ENCODE results near the gene NAA80.

NAA80 gene

GRCh38 chr3:50319894-50320625, 20.9 kb upstream of the NAA80 start:
- ChIA-PET POLR2A (interaction anchor here (0.6 to 2.3 kb wide), 5 partner anchors 15 to 28 kb away, joined by 3 to 11 read pairs (median 5); partner anchors contain the start of genes HYAL3, IFRD2 and NAA80), CTCF (interaction anchor here (1.1 kb wide), 1 partner anchor 21 kb away, joined by 4 read pairs; the partner anchor contains the start of genes HYAL3 and NAA80)
- DNase-seq (ENCODE audit: extremely low spot score), result no peak
- TF ChIP-seq FOXK2 (IDR thresholded peaks at IDR 0.05), result no peak

GRCh38 chr3:50319181-50319893, 20.1 kb upstream of the NAA80 start:
- no peak for DNase-seq (ENCODE audit: extremely low spot score)
- POLR2A ChIA-PET, result interaction anchor here (0.8 to 2.1 kb wide), 5 partner anchors 9 to 27 kb away, joined by 3 to 12 read pairs (median 7); partner anchors contain the start of genes HYAL3, IFRD2, NAA80 and TUSC2
- CTCF ChIA-PET, result no interaction called here
- TF ChIP-seq SUZ12 (IDR thresholded peaks at IDR 0.05) (no peak), FOXM1 (IDR thresholded peaks at IDR 0.05; ENCODE audit: borderline replicate concordance) (no peak), SP1 (IDR thresholded peaks at IDR 0.05) (no peak), HDGF (IDR thresholded peaks at IDR 0.05; ENCODE audit: borderline replicate concordance) (no peak), CTBP1 (IDR thresholded peaks at IDR 0.05; ENCODE audit: borderline replicate concordance) (no peak), FOXK2 (IDR thresholded peaks at IDR 0.05) (no peak), LEF1 (IDR thresholded peaks at IDR 0.05; ENCODE audit: borderline replicate concordance) (no peak), TARDBP (IDR thresholded peaks at IDR 0.05) (no peak), ZNF384 (IDR thresholded peaks at IDR 0.05) (no peak), FOXA1 (IDR thresholded peaks at IDR 0.05) (no peak), L3MBTL2 (conservative IDR thresholded peaks at IDR 0.05) (no peak), NFRKB (IDR thresholded peaks at IDR 0.05) (no peak)

- no peak for DNase-seq (ENCODE audit: extremely low spot score)
- ChIA-PET POLR2A (interaction anchor here (1.2 to 2.1 kb wide), 4 partner anchors 9 to 27 kb away, joined by 3 to 12 read pairs (median 6); partner anchors contain the start of genes HYAL3, IFRD2, NAA80 and TUSC2), CTCF (no interaction called here)
- TF ChIP-seq FOXM1 (IDR thresholded peaks at IDR 0.05; ENCODE audit: borderline replicate concordance) (no peak), NFRKB (IDR thresholded peaks at IDR 0.05) (no peak), ARNT (IDR thresholded peaks at IDR 0.05) (no peak), FOXK2 (IDR thresholded peaks at IDR 0.05) (no peak), ELF4 (IDR thresholded peaks at IDR 0.05) (no peak), SP1 (IDR thresholded peaks at IDR 0.05) (no peak), BHLHE40 (IDR thresholded peaks at IDR 0.05; ENCODE audit: borderline replicate concordance) (no peak), LEF1 (IDR thresholded peaks at IDR 0.05; ENCODE audit: borderline replicate concordance) (no peak), SUZ12 (IDR thresholded peaks at IDR 0.05) (no peak), L3MBTL2 (conservative IDR thresholded peaks at IDR 0.05) (no peak), HDGF (IDR thresholded peaks at IDR 0.05; ENCODE audit: borderline replicate concordance) (no peak), PKNOX1 (IDR thresholded peaks at IDR 0.05) (no peak), TARDBP (IDR thresholded peaks at IDR 0.05) (no peak), FOXA1 (IDR thresholded peaks at IDR 0.05) (no peak), ZNF384 (IDR thresholded peaks at IDR 0.05) (no peak), CTBP1 (IDR thresholded peaks at IDR 0.05; ENCODE audit: borderline replicate concordance) (no peak)
Measured at GRCh38 chr3:50318615-50319014, 19.4 kb upstream of the NAA80 start.

GRCh38 chr3:50318163-50318562, 19.0 kb upstream of the NAA80 start:
- TF ChIP-seq LEF1 (IDR thresholded peaks at IDR 0.05; ENCODE audit: borderline replicate concordance) (no peak), FOXK2 (IDR thresholded peaks at IDR 0.05) (no peak), FOXM1 (IDR thresholded peaks at IDR 0.05; ENCODE audit: borderline replicate concordance) (no peak), L3MBTL2 (conservative IDR thresholded peaks at IDR 0.05) (no peak), SP1 (IDR thresholded peaks at IDR 0.05) (no peak), CTBP1 (IDR thresholded peaks at IDR 0.05; ENCODE audit: borderline replicate concordance) (no peak), HDGF (IDR thresholded peaks at IDR 0.05; ENCODE audit: borderline replicate concordance) (no peak), BHLHE40 (IDR thresholded peaks at IDR 0.05; ENCODE audit: borderline replicate concordance) (no peak), TARDBP (IDR thresholded peaks at IDR 0.05) (no peak)
- ChIA-PET POLR2A (interaction anchor here (1.3 to 2.1 kb wide), 4 partner anchors 10 to 26 kb away, joined by 3 to 12 read pairs (median 6); partner anchors contain the start of genes HYAL3, IFRD2, NAA80 and TUSC2), CTCF (no interaction called here)
- DNase-seq (ENCODE audit: extremely low spot score), result no peak

- CTCF ChIA-PET, result no interaction called here
- POLR2A ChIA-PET, result interaction anchor here (0.7 to 2.1 kb wide), 5 partner anchors 11 to 25 kb away, joined by 3 to 12 read pairs (median 4); partner anchors contain the start of genes HYAL3, IFRD2, NAA80 and TUSC2
- no peak for TF ChIP-seq SP1 (IDR thresholded peaks at IDR 0.05)
- no peak for TF ChIP-seq FOXK2 (IDR thresholded peaks at IDR 0.05)
- no peak for TF ChIP-seq TARDBP (IDR thresholded peaks at IDR 0.05)
- TF ChIP-seq CTBP1 (IDR thresholded peaks at IDR 0.05; ENCODE audit: borderline replicate concordance), result no peak
- TF ChIP-seq HDGF (IDR thresholded peaks at IDR 0.05; ENCODE audit: borderline replicate concordance), result no peak
- no peak for TF ChIP-seq FOXM1 (IDR thresholded peaks at IDR 0.05; ENCODE audit: borderline replicate concordance)
- TF ChIP-seq ARNT (IDR thresholded peaks at IDR 0.05), result no peak
- TF ChIP-seq ELF4 (IDR thresholded peaks at IDR 0.05), result no peak
- TF ChIP-seq ZNF384 (IDR thresholded peaks at IDR 0.05), result no peak
- no peak for TF ChIP-seq FOXA1 (IDR thresholded peaks at IDR 0.05)
- no peak for TF ChIP-seq NFRKB (IDR thresholded peaks at IDR 0.05)
- no peak for TF ChIP-seq PKNOX1 (IDR thresholded peaks at IDR 0.05)
- no peak for TF ChIP-seq BHLHE40 (IDR thresholded peaks at IDR 0.05; ENCODE audit: borderline replicate concordance)
- TF ChIP-seq SUZ12 (IDR thresholded peaks at IDR 0.05), result no peak
- no peak for TF ChIP-seq L3MBTL2 (conservative IDR thresholded peaks at IDR 0.05)
- no peak for TF ChIP-seq LEF1 (IDR thresholded peaks at IDR 0.05; ENCODE audit: borderline replicate concordance)
- no peak for DNase-seq (ENCODE audit: extremely low spot score)
Measured at GRCh38 chr3:50317300-50317699, 18.1 kb upstream of the NAA80 start.
